ENCODE measurements around the gene TENM3. TPM values are rescaled to one million over a fixed set of nuclear protein-coding genes. Genes with fewer than 3 reads are reported as not detected.

Gene TENM3
- total RNA-seq, 2 experiments from 2014 or later = not detected

DNA sequence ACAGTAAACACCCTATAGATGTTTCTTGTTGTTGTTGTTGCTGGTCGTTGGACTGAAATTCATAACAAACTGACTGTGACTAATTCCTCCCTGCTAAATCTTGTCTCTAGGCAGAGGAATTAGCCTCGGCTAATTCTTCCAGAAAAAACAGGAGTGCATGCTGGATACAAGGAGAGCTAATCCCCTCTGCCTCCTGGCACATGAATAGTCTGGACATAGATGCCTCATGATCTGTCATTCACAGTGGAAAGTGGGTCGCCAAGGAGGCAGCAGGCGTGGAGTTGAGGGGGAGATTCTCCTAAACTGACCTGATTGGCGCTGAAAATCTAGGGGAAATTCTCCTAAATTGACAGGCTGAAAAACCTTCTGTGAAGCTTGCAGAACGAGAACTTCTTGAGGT lies 453.9 kb downstream of the TENM3 start:
- Histone ChIP-seq H3K36me3 (ENCODE audit: insufficient read depth, low read length) (no peaks in the 10 kb centered on the region), H3K4me2 (ENCODE audit: low read length) (no peak overlapping the region), H3K4me1 (ENCODE audit: insufficient read depth, low read length, poor library complexity, severe bottlenecking) (no peaks in the 10 kb centered on the region), H3K27ac (ENCODE audit: low read depth, low read length, poor library complexity, severe bottlenecking) (no peak overlapping the region), H3K79me2 (ENCODE audit: insufficient read depth, low read depth, low read length) (no peaks in the 10 kb centered on the region), H3K9me3 (ENCODE audit: low read length) (no peaks in the 10 kb centered on the region), H4K20me1 (ENCODE audit: insufficient read depth, low read length) (no peaks in the 10 kb centered on the region), H2AFZ (ENCODE audit: low read length) (no peak overlapping the region), H3K9me2 (ENCODE audit: insufficient read depth, low read length) (no peaks in the 10 kb centered on the region), H3K4me3 (ENCODE audit: low read depth, low read length, poor library complexity, severe bottlenecking) (no peak overlapping the region)
- BruUV-seq (replicated peaks) = no TSS peak
- no peak for DNase-seq (ENCODE audit: low spot score)
- no peak for TF ChIP-seq EZH2phosphoT487 (IDR thresholded peaks at IDR 0.05; ENCODE audit: borderline replicate concordance, low read depth, low read length)
- TF ChIP-seq, protein P1, sequence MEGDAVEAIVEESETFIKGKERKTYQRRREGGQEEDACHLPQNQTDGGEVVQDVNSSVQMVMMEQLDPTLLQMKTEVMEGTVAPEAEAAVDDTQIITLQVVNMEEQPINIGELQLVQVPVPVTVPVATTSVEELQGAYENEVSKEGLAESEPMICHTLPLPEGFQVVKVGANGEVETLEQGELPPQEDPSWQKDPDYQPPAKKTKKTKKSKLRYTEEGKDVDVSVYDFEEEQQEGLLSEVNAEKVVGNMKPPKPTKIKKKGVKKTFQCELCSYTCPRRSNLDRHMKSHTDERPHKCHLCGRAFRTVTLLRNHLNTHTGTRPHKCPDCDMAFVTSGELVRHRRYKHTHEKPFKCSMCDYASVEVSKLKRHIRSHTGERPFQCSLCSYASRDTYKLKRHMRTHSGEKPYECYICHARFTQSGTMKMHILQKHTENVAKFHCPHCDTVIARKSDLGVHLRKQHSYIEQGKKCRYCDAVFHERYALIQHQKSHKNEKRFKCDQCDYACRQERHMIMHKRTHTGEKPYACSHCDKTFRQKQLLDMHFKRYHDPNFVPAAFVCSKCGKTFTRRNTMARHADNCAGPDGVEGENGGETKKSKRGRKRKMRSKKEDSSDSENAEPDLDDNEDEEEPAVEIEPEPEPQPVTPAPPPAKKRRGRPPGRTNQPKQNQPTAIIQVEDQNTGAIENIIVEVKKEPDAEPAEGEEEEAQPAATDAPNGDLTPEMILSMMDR (conservative IDR thresholded peaks at IDR 0.05; ENCODE audit: low read length) = no peak
- ChIA-PET POLR2A (no interaction called here), CTCF (ENCODE audit: unreplicated experiment) (no interaction called here)
- intact Hi-C loops (cut with micrococcal nuclease; ENCODE audit: unreplicated experiment) = no loop called here

DNA sequence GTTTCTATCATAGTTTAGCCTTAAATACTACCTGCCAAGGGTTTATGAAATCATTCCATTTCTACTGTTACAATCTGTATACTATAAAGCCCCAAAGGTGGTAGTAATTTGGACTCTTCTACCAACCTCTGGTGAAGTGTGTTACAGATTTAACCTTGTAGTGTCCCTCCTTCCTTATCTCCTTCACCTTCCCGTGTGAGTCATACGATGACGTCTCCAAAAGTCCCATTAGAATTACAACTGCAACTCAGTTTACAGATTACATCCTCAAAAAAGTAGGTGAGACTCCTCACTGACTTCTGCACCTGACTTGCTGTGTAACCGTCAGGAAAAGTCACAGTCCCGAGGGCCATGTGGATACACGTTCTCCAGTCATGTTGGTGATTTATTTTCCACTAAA lies 455.0 kb downstream of the TENM3 start:
- Histone ChIP-seq H3K79me2 (ENCODE audit: insufficient read depth, low read depth, low read length) (no peaks in the 10 kb centered on the region), H3K27ac (ENCODE audit: low read depth, low read length, poor library complexity, severe bottlenecking) (no peak overlapping the region), H4K20me1 (ENCODE audit: insufficient read depth, low read length) (no peaks in the 10 kb centered on the region), H2AFZ (ENCODE audit: low read length) (no peak overlapping the region), H3K36me3 (ENCODE audit: insufficient read depth, low read length) (no peaks in the 10 kb centered on the region), H3K9me3 (ENCODE audit: low read length) (no peaks in the 10 kb centered on the region), H3K4me3 (ENCODE audit: low read depth, low read length, poor library complexity, severe bottlenecking) (no peak overlapping the region), H3K9me2 (ENCODE audit: insufficient read depth, low read length) (no peaks in the 10 kb centered on the region), H3K4me1 (ENCODE audit: insufficient read depth, low read length, poor library complexity, severe bottlenecking) (no peaks in the 10 kb centered on the region), H3K4me2 (ENCODE audit: low read length) (no peak overlapping the region)
- no peak for DNase-seq (ENCODE audit: low spot score)
- no peak for TF ChIP-seq EZH2phosphoT487 (IDR thresholded peaks at IDR 0.05; ENCODE audit: borderline replicate concordance, low read depth, low read length)
- TF ChIP-seq, protein P1 (conservative IDR thresholded peaks at IDR 0.05; ENCODE audit: low read length) = no peak
- no TSS peak for BruUV-seq (replicated peaks)
- intact Hi-C loops (cut with micrococcal nuclease; ENCODE audit: unreplicated experiment) = no loop called here
- ChIA-PET CTCF (ENCODE audit: unreplicated experiment) (no interaction called here), POLR2A (no interaction called here)

DNA sequence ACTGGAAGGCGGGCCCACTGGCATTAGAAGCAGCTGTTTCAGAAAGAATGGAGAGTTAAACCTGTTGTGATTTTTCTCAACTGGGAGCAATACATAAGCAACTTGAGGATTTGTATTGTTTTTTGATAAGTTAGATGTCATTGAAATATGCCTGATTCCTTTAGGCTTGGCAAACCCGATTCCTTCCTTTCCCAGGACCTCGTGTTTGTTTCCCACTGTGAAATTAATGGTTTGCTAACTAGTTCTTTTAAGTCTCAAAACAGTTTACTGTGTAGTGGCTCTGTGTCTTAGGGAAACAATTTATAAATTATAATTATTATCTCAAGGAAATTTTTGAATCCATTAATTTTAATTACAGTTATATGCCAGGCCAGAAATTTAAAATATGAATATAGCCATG lies 456.0 kb downstream of the TENM3 start:
- H2AFZ ChIP-seq (ENCODE audit: low read length) = no peak overlapping the region
- H4K20me1 ChIP-seq (ENCODE audit: insufficient read depth, low read length) = no peaks in the 10 kb centered on the region
- H3K9me2 ChIP-seq (ENCODE audit: insufficient read depth, low read length) = no peaks in the 10 kb centered on the region
- BruUV-seq (replicated peaks) = no TSS peak
- H3K79me2 ChIP-seq (ENCODE audit: insufficient read depth, low read depth, low read length) = no peaks in the 10 kb centered on the region
- intact Hi-C loops (cut with micrococcal nuclease; ENCODE audit: unreplicated experiment) = no loop called here
- CTCF ChIA-PET (ENCODE audit: unreplicated experiment) = no interaction called here
- no peak overlapping the region for H3K4me3 ChIP-seq (ENCODE audit: low read depth, low read length, poor library complexity, severe bottlenecking)
- H3K36me3 ChIP-seq (ENCODE audit: insufficient read depth, low read length) = no peaks in the 10 kb centered on the region
- TF ChIP-seq, protein P1 (conservative IDR thresholded peaks at IDR 0.05; ENCODE audit: low read length) = no peak
- no peak for TF ChIP-seq EZH2phosphoT487 (IDR thresholded peaks at IDR 0.05; ENCODE audit: borderline replicate concordance, low read depth, low read length)
- POLR2A ChIA-PET = no interaction called here
- H3K9me3 ChIP-seq (ENCODE audit: low read length) = no peaks in the 10 kb centered on the region
- H3K4me2 ChIP-seq (ENCODE audit: low read length) = no peak overlapping the region
- no peaks in the 10 kb centered on the region for H3K4me1 ChIP-seq (ENCODE audit: insufficient read depth, low read length, poor library complexity, severe bottlenecking)
- no peak overlapping the region for H3K27ac ChIP-seq (ENCODE audit: low read depth, low read length, poor library complexity, severe bottlenecking)
- no peak for DNase-seq (ENCODE audit: low spot score)

All from OCI-LY7 (cell line).